ENCODE results near the gene MARK3.

MARK3 gene

GRCh38 chr14:103445806-103446205, 60.6 kb downstream of the MARK3 start:
- DNase-seq (ENCODE audit: low read depth) = no peak
- TF ChIP-seq CTCF (IDR thresholded peaks at IDR 0.05; ENCODE audit: insufficient read depth, low read depth, low read length, missing control alignments) = no peak
- H3K4me3 ChIP-seq (ENCODE audit: low read depth, low read length) = no peak overlapping the region

GRCh38 chr14:103448097-103448496, 62.9 kb downstream of the MARK3 start:
- no peak for DNase-seq (ENCODE audit: low read depth)
- no peak overlapping the region for H3K4me3 ChIP-seq (ENCODE audit: low read depth, low read length)
- no peak for TF ChIP-seq CTCF (IDR thresholded peaks at IDR 0.05; ENCODE audit: insufficient read depth, low read depth, low read length, missing control alignments)

GRCh38 chr14:103449634-103450161, 64.5 kb downstream of the MARK3 start:
- TF ChIP-seq CTCF (IDR thresholded peaks at IDR 0.05; ENCODE audit: insufficient read depth, low read depth, low read length, missing control alignments) = no peak
- no peak for DNase-seq (ENCODE audit: low read depth)
- no peak overlapping the region for H3K4me3 ChIP-seq (ENCODE audit: low read depth, low read length)

GRCh38 chr14:103450416-103450815, 65.2 kb downstream of the MARK3 start:
- H3K4me3 ChIP-seq (ENCODE audit: low read depth, low read length) = no peak overlapping the region
- DNase-seq (ENCODE audit: low read depth) = no peak
- TF ChIP-seq CTCF (IDR thresholded peaks at IDR 0.05; ENCODE audit: insufficient read depth, low read depth, low read length, missing control alignments) = no peak

GRCh38 chr14:103451401-103451800, 66.2 kb downstream of the MARK3 start:
- no peak for TF ChIP-seq CTCF (IDR thresholded peaks at IDR 0.05; ENCODE audit: insufficient read depth, low read depth, low read length, missing control alignments)
- no peak overlapping the region for H3K4me3 ChIP-seq (ENCODE audit: low read depth, low read length)
- DNase-seq (ENCODE audit: low read depth) = no peak

GRCh38 chr14:103453791-103454190, 68.6 kb downstream of the MARK3 start:
- DNase-seq (ENCODE audit: low read depth) = no peak
- no peak overlapping the region for H3K4me3 ChIP-seq (ENCODE audit: low read depth, low read length)
- TF ChIP-seq CTCF (IDR thresholded peaks at IDR 0.05; ENCODE audit: insufficient read depth, low read depth, low read length, missing control alignments) = no peak

GRCh38 chr14:103456167-103456835, 71.1 kb downstream of the MARK3 start:
- H3K4me3 ChIP-seq (ENCODE audit: low read depth, low read length) = no peak overlapping the region
- no peak for DNase-seq (ENCODE audit: low read depth)
- no peak for TF ChIP-seq CTCF (IDR thresholded peaks at IDR 0.05; ENCODE audit: insufficient read depth, low read depth, low read length, missing control alignments)
